ENCODE measurements around the gene MDM4.

Gene MDM4

DNA sequence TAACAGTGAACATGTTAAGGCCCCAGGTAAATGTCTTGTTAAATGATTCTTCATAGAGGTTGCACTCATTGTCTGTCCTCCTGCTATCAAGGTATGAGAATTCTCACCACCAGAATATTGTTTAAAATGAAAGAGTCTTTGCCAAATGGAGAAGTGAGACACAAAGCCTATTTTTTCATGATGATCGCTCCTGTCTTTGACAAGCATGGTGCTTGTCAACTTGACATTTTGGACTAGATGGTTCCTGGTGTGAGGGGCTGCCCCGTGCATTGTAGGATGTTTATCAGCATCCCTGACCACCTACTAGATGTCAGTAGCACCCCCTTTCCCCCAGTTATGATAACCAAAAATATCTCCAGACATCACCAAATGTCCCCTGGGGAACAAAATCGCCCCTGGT, 65.6 kb downstream of the MDM4 start:
- DNase-seq, result no peak

- no peak for DNase-seq
Observed at GRCh38 chr1:204583909-204584632, 67.9 kb downstream of the MDM4 start.

GRCh38 chr1:204584699-204585372, 68.6 kb downstream of the MDM4 start:
- DNase-seq, result no peak

GRCh38 chr1:204587621-204588020, 71.4 kb downstream of the MDM4 start:
- DNase-seq, result no peak

DNA sequence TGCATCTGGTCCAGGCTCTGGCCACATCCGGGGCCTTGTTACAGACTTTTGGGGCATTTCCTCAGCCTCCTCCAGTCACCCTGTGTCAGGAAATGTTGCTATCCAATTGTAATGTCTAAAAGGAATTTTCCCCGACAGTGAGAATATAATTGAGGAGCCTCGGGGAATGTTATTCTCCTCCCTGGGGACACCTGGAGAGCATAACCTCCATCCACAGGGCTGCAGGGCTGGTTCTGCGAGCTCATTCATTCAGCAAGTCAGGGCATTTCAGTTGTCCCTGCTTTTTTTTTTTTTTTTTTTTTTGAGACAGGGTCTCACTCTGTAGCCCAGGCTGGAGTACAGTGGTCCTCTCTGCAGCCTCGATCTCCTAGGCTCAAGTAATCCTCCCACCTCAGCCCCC, 72.6 kb downstream of the MDM4 start:
- no peak for DNase-seq

GRCh38 chr1:204589409-204590038, 73.3 kb downstream of the MDM4 start:
- DNase-seq, result no peak

GRCh38 chr1:204591473-204592090, 75.4 kb downstream of the MDM4 start:
- no peak for DNase-seq

GRCh38 chr1:204592246-204592948, 76.2 kb downstream of the MDM4 start:
- no peak for DNase-seq

DNA sequence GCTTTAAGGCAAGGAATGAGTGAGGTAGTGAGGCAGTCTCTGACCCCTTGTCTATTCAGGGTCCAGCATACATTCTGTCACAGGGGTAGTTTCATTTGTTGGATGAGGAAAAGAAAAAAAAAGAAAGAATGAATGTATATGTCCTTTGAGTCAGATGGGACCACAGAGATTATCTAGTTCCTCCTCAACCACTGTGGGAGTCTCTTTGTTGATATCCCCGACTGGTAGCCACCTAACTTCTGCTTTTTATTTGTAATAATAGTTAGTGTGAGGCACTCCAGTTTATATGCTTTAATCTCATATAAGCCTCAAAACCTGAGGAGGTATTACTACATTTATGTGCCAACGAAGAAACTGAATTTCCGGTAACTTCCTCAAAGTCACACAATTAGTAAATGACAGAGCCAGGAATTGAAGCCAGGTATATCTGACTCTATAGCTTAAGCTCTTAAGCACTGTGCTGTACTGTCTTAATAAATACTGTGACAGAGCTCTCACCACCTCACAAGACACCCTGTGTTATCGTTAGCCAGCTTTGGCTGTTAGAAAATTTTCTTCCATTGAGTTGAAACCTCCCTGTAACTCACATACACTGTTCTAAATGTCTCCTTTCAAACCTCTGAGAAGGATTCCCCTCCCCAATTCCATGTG, 82.2 kb downstream of the MDM4 start:
- no peak for DNase-seq

DNA sequence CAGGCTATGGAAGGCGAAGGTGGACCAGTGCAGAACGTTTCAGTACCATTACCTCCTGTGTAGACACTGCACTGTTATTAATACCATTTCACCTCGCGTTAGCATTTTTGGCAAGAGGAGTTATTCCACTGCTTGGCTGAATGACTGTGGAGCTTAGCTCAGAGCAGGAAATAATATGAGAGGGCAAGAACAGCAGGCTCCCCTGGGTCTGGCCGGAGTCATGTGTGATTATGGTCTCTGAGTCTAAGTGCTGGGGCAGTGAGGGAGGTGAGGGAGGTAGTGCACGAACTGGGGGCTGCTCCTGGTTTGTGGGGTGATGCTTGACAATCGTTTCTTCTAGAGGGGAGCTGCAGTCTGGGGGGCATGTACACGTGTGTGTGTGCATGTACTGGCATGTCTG, 82.9 kb downstream of the MDM4 start:
- no peak for DNase-seq

- no peak for DNase-seq
Observed at GRCh38 chr1:204599596-204599995, 83.4 kb downstream of the MDM4 start.

GRCh38 chr1:204600203-204600602, 84.0 kb downstream of the MDM4 start:
- no peak for DNase-seq

DNA sequence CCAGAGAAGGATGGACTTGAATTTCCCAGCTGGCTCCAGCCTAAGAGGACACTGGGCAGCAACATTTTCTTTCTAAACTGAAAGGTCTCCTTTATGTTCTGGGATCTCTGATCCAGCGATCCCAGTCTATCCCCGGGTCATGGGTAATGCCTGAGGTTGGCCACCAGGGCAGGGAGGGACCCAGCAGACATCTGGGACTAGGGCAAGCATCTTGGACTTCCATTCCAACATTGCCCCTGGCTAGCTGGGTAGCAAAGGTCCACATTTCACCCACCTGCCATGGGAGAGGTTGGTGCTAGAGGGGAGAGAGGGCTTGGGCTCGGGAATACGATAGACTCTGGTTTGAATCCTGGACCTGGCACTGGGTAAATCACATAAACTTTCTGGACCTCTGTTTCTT, 84.8 kb downstream of the MDM4 start:
- DNase-seq, result no peak

DNA sequence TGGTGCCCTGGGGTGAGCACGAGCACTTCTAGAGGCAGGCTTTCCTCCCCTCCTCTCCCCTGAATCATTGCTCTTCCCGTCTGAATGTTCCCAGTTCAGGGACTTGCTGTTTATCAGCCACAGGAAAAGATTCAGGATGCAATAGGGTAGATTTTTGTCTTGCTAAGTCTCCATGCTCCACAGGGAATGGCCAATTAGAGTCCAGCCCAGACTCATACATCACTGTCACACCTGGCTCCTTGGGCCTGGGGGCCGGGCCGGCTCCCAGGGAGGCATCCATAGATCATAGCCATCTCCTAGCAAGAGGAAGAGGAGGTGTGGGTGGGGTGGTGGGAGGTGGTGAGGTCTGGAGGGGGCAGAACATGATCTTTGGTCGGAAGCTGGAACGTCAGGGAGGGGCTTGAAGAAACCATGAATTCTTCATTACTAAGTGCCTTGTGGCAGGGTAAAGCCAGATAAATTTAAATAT, 85.9 kb downstream of the MDM4 start:
- DNase-seq, result no peak

GRCh38 chr1:204602871-204603542, 86.8 kb downstream of the MDM4 start:
- no peak for DNase-seq

GRCh38 chr1:204605791-204606190, 89.6 kb downstream of the MDM4 start:
- no peak for DNase-seq

Measured in activated CD8-positive, alpha-beta memory T cell treated with anti-CD3 and anti-CD28 coated beads, Interleukin-2, amount 50 U/mL, for 4 hours (primary cell).